ENCODE results near the gene NANS. TPM values are rescaled to one million over a fixed set of nuclear protein-coding genes. Genes with fewer than 3 reads are reported as not detected.
A peak's percentile ranks its signal among the peaks of the same experiment; 100 is the strongest.

Gene NANS
- total RNA-seq, 2 experiments from 2014 or later: 51.2 to 51.8 TPM

DNA sequence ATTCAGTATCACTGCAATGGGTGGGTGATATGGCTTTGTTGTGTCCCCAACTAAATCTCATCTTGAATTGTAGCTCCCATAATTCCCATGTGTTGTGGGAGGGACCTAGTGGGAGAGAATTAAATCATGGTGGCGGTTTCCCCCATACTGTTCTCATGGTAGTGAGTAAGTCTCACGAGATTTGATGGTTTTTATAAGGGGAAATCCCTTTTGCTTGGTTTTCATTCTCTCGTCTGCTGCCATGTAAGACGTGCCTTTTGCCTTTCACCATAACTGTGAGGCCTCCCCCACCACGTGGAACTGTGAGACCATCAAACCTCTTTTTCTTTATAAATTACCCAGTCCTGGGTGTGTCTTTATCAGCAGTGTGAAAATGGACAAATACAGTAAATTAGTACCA is 9.5 kb upstream of the NANS start:
- ChIA-PET POLR2A (interaction anchor here (4.1 to 5.9 kb wide), 2 partner anchors 10 to 63 kb away, joined by 28 to 44 read pairs; partner anchors contain the start of genes ANP32B and NANS), CTCF (interaction anchor here (1.3 to 8.1 kb wide), 5 partner anchors 9 to 157 kb away, joined by 4 to 34 read pairs (median 6); partner anchors contain the start of gene TRMO)
- Mint-ChIP-seq H3K27me3 (no peaks in the 10 kb centered on the region), H3K4me3 (peak overlapping the region; percentile 86), H3K36me3 (ENCODE audit: low read depth) (peaks cover 43% of the 10 kb centered on the region), H3K9me3 (peaks cover 4% of the 10 kb centered on the region), H3K4me1 (ENCODE audit: low read depth) (peaks cover 42% of the 10 kb centered on the region), H3K27ac (peak overlapping the region; percentile 83)
- ATAC-seq (no peak), DNase-seq (peak; percentile 23)
- intact Hi-C loops (cut with micrococcal nuclease): no loop called here
- TF ChIP-seq, protein P1, sequence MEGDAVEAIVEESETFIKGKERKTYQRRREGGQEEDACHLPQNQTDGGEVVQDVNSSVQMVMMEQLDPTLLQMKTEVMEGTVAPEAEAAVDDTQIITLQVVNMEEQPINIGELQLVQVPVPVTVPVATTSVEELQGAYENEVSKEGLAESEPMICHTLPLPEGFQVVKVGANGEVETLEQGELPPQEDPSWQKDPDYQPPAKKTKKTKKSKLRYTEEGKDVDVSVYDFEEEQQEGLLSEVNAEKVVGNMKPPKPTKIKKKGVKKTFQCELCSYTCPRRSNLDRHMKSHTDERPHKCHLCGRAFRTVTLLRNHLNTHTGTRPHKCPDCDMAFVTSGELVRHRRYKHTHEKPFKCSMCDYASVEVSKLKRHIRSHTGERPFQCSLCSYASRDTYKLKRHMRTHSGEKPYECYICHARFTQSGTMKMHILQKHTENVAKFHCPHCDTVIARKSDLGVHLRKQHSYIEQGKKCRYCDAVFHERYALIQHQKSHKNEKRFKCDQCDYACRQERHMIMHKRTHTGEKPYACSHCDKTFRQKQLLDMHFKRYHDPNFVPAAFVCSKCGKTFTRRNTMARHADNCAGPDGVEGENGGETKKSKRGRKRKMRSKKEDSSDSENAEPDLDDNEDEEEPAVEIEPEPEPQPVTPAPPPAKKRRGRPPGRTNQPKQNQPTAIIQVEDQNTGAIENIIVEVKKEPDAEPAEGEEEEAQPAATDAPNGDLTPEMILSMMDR (IDR thresholded peaks at IDR 0.05): no peak

DNA sequence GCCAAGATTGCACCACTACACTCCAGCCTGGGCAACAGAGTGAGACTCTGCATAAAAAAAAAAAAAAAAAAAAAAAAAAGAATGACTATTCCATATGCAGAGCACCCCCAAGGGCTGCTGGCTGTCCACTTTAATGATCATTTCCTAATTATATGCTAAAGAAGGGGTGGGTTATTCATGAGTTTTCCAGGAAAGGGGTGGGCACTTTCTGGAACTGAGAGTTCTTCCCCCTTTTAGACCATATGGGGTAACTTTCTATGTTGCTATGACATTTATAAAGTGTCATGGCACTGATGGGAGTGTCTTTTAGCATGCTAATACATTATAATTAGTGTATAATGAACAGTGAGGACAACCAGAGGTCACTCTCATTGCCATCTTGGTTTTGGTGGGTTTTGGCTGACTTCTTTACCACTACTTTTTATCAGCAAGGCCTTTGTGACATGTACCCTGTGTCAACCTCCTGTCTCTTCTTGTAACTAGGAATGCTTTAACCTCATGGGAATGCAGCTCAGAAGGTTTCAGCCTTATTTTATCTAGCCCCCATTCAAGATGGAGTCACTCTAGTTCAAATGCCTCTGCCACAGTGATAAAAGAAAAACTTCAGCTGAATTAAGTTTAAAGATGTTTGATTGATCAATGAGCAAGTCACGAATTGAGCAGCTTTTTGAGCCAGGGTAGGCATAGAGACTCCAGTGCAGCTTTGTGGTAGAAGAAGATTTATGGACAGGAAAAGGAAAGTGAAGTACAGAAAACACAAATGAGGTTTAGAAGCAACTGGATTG is 7.1 kb upstream of the NANS start:
- peaks cover 43% of the 10 kb centered on the region for H3K4me1 Mint-ChIP-seq (ENCODE audit: low read depth)

DNA sequence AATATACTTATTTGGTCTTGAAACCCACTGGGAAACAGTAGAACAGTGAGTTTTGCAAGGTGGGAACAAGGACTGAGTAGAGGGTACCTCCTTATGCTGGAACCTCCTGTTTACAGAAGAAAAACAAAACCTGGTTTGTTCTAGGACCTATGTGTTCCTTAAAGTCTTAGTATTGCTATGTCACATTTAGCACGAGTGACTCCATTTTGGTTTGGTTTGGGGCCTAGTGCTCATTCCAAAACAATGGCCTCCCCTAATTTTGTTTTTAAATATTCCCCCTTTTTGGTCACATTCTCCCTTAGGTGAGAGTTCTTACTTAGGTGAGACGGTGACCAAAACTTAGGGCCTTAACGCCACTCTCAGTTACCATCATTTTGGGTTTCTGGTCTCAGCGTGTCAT is 6.2 kb upstream of the NANS start:
- intact Hi-C loops (cut with micrococcal nuclease): no loop called here
- ATAC-seq: no peak
- Mint-ChIP-seq H3K4me3 (no peak overlapping the region), H3K27ac (no peak overlapping the region), H3K4me1 (ENCODE audit: low read depth) (peaks cover 41% of the 10 kb centered on the region), H3K27me3 (no peaks in the 10 kb centered on the region), H3K9me3 (peaks cover 3% of the 10 kb centered on the region), H3K36me3 (ENCODE audit: low read depth) (peaks cover 53% of the 10 kb centered on the region)
- CTCF ChIA-PET: interaction anchor here (1.7 to 8.1 kb wide), 2 partner anchors 24 to 127 kb away, joined by 4 to 34 read pairs; partner anchors contain the start of gene TRMO
- no peak for DNase-seq
- TF ChIP-seq, protein P1 (IDR thresholded peaks at IDR 0.05): no peak
- POLR2A ChIA-PET: no interaction called here

More for the DNA sequence above, 7.1 kb upstream of the NANS start:
- DNase-seq (no peak), ATAC-seq (no peak)
- Mint-ChIP-seq H3K36me3 (ENCODE audit: low read depth) (peaks cover 53% of the 10 kb centered on the region), H3K27me3 (no peaks in the 10 kb centered on the region), H3K4me3 (no peak overlapping the region), H3K9me3 (peaks cover 7% of the 10 kb centered on the region), H3K27ac (peak overlapping the region; percentile 36)
- TF ChIP-seq, protein P1 (IDR thresholded peaks at IDR 0.05): no peak
- POLR2A ChIA-PET: no interaction called here
- intact Hi-C loops (cut with micrococcal nuclease): no loop called here
- CTCF ChIA-PET: interaction anchor here (8.1 kb wide), 1 partner anchor 126 kb away, joined by 34 read pairs; the partner anchor contains the start of gene TRMO

DNA sequence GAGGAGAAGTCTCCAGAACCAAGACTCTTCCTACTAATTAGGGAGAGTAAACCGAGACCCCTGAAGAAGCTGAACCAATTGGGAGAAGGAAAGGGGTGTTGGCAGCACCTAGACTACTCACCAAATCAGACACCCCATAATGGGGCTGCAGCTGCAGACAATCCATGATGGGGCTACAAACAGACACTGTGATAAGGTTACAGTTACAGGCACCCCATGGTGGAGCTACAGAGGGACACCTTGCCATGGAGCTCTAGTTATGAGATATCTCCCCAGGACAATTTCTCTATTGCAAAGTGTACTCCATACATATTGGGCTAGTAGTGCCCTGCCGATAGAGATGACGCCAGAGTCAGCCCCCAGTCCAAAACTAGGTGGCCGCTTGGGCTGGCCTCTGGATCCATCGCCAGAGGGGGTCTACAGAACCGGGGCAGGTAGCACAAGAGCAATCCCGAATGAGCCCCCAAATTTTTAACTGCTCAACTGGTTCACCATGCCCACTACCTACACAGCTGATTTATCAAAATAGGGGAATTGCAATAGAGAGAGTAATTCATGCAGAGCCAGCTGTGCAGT is 2.1 kb upstream of the NANS start:
- Mint-ChIP-seq H3K27me3 (no peaks in the 10 kb centered on the region), H3K9me3 (peaks cover 3% of the 10 kb centered on the region), H3K36me3 (ENCODE audit: low read depth) (peaks cover 27% of the 10 kb centered on the region), H3K27ac (no peak overlapping the region), H3K4me1 (ENCODE audit: low read depth) (peaks cover 38% of the 10 kb centered on the region), H3K4me3 (no peak overlapping the region)
- no peak for ATAC-seq
- no peak for DNase-seq
- ChIA-PET POLR2A (interaction anchor here (0.5 to 0.8 kb wide), 2 partner anchors 9 to 42 kb away, joined by 3 read pairs; no protein-coding TSS in a partner anchor), CTCF (interaction anchor here (0.5 to 1.7 kb wide), 6 partner anchors 9 to 131 kb away, joined by 3 to 7 read pairs (median 4); no protein-coding TSS in a partner anchor)
- TF ChIP-seq, protein P1 (IDR thresholded peaks at IDR 0.05): no peak
- intact Hi-C loops (cut with micrococcal nuclease): no loop called here
